NCI-H2029 (cell line): Measurements from ENCODE around the gene IRF9.

Experiments
- DNase-seq: peaks from one replicate; lab custom pipeline; 2025; lab: John Stamatoyannopoulos, UW

Gene IRF9

DNA sequence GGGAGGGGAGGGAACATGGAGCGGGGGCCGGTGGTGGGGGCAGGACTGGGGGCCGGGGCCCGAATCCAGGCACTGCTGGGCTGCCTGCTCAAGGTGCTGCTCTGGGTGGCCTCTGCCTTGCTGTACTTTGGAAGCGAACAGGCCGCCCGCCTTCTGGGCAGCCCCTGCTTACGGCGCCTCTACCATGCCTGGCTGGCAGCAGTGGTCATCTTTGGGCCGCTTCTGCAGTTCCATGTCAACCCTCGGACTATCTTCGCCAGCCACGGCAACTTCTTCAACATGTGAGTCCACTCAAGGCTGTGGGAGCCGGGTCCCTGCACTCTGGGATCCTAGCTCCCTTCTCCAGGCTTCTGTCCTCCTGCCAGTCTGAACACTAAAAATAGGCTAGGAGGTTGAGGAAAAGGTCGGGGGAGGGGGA is 29.5 kb upstream of the IRF9 start:
- no peak for DNase-seq

DNA sequence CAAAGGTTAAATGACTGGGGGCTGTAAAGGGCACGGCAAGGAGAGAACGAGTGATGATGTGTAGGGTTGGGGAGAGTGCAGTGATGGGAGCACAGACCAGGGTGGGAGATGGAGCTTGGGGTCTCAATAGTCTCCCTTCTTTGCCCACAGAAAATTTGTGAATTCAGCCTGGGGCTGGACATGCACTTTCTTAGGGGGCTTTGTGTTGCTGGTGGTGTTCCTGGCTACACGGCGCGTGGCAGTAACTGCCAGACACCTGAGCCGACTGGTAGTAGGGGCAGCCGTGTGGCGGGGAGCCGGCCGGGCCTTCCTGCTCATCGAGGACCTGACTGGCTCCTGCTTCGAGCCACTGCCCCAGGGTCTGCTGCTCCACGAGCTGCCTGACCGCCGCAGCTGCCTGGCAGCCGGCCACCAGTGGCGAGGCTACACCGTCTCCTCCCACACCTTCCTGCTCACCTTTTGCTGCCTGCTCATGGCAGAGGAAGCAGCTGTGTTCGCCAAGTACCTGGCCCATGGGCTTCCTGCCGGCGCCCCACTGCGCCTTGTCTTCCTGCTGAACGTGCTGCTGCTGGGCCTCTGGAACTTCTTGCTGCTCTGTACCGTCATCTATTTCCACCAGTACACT is 28.9 kb upstream of the IRF9 start:
- peak; percentile 90 for DNase-seq

DNA sequence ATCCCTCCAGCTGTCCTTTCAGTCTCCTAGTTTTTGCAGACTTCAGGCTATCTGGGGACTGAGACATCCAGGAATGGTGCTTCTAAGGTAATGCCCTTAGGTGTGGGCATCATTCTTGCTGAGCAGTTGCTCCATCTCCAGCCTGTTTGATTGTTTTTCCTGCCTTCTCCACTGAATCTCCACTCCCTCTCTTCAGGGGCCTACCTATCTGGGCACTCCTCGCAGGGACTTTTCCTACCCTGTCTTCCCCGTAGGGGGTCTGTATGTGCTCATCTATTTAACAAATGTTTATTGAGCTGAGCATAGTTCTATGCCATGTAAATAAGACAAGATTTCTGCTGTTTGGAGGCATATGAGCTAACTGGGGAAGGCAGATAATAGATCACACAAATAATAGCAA is 28.1 kb upstream of the IRF9 start:
- DNase-seq = no peak

DNA sequence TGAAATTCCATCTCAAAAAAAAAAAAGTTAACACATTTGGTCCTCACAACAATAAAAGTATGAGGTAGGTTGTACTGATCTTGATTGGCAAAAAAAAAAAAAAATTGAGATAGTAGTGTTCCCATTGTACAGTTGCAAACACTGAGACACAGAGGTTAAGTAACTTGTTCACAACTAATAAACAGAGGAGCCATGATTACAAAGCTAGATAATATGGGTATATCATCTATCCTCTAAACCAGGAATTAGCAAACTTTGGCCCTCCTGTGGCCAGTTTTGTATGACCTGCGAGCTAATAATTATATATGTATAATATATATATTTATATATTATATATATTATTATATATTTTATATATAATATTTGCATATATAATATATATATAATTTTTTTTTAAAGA is 27.3 kb upstream of the IRF9 start:
- DNase-seq = no peak

DNA sequence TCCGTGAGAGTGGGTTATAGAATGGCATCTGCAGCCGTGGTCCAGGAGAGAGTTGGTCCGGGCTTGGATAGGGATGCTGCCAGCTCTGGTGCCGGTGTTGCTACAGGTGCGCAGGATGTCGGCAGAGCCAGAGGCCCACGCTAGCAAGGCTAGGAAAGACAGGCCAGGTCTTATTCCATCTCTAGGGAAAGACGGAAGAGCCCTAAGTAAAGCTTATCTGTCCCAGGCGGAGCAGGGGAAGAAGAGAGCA is 25.6 kb upstream of the IRF9 start:
- DNase-seq = no peak

DNA sequence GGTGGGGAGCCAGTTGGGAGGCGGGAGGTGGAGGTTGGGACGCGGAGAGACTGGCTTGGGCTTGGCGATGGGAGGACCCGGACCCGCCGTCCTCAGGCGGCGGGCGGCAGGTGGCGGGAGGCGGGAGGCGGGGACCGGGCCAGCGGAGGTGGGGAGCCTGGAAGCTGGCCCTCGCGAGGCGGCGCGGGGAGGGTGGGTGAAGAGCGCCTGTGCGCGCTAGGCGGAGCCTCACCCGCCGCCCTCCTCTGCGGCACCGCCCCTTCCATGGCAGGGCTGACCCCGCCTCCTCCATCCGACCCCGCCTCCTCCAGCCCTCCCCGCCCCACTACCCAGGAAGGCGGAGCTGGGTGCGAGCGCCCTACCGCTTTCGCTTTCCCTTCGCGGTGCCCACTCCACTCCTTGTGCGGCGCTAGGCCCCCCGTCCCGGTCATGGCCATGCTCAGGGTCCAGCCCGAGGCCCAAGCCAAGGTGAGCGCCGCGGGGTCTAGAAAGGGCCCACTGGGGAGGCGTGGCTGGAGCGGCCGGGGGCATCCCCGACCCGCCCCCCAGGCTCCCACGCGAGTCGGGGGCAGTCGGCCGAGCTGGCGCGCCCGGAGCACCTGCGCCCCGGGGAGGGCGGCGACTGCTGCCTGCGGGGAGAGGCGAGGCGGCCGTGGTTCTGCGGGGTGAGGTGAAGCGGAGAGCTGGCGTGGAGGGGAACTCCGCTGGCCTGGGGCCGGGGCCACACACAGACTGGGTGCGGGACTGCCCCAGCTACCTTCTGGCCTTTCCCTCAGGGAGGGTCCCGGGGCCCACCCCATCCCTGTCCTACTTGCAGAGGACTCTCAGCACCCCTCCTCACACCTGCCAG is 25.0 kb upstream of the IRF9 start, which contains the start of gene PSME1:
PSME1 (plus strand) TSS at position 361 of the 850 bp plus-strand sequence; CDS start at position 430, 69 bp downstream.
- DNase-seq = peak; percentile 84

DNA sequence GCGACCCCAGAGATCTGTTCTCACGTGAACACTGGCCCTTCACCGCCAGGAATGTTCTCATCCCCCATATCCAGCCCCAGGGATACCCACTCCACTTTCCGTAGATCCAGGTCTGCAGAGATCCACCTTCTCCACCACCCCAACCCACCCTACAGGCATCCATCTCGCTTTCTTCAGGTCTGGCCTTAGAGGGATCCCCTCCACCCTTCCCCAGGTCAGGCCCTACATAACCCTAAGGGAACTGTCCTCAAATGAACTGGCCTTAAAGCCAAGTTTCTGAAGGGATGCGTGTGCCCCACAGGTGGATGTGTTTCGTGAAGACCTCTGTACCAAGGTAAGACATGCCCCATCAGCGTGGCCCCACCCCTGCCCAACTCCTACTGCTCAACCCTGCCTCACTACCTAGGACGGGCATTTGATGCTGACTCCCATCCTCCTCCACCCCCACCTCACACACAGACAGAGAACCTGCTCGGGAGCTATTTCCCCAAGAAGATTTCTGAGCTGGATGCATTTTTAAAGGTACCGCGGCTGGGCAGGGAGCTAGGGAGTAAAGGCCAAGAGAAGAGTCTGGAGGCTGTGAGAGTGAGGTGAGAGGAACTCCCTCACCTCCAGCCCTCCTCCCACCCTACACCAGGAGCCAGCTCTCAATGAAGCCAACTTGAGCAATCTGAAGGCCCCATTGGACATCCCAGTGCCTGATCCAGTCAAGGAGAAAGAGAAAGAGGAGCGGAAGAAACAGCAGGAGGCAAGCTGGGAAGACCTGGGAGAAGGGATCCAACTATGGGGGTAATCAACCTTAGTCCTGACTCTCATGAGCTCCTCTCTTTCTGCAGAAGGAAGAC is 24.2 kb upstream of the IRF9 start:
- DNase-seq = no peak

DNA sequence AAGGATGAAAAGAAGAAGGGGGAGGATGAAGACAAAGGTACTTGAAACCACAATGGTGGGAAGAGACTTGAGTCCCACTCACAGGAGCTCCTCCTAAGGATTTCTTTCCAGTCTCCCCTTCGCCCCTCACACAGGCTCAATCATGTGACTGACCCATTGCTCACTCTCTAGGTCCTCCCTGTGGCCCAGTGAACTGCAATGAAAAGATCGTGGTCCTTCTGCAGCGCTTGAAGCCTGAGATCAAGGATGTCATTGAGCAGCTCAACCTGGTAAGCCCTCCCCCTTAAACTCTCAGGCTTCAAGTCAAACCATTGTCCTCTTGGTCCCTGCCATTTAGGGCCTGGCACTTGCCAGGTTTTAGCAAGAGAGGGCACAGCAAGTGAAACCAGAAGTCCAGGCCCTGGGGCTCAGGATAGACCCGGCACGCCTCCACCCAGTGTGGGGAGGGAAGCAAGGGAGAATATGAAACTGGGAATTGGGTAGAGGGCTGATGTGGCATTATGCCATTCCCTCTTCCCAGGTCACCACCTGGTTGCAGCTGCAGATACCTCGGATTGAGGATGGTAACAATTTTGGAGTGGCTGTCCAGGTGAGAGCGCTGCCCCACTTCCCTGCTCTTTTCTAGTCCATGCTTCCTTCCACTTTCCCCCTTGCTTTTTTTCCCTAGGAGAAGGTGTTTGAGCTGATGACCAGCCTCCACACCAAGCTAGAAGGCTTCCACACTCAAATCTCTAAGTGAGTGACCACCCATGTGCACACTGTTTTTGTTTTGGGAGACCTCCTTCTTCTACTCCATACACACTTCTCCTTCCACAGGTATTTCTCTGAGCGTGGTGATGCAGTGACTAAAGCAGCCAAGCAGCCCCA is 23.3 kb upstream of the IRF9 start:
- no peak for DNase-seq

DNA sequence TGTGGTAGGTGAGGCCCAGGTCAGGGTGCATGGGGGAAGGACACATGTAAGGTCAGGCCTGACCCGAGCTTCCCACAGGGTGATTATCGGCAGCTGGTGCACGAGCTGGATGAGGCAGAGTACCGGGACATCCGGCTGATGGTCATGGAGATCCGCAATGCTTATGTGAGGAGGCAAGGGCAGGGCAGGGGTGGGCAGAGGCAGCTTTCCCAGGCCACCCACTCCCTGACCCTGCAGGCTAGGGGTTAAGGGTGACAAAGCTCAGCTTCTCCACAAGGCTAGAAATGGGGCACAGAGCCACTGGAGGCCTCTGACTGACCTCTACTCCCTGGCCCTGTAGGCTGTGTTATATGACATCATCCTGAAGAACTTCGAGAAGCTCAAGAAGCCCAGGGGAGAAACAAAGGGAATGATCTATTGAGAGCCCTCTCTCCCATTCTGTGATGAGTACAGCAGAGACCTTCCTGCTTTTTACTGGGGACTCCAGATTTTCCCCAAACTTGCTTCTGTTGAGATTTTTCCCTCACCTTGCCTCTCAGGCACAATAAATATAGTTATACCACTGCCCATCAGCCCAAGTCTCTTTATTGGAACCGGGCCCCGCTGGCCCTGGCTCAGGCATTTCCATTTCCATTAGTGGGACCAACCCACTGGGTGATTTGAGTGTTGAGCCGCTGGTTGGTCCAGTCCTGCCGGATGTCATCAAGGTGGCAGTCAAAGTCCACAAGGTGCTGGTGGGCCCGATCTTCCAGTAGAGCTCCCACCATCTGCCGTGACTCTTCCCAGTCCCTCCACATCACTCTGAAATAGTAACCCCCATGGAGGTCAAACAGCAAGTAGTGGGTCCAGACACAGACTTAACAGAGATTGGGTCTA is 22.4 kb upstream of the IRF9 start:
- no peak for DNase-seq

DNA sequence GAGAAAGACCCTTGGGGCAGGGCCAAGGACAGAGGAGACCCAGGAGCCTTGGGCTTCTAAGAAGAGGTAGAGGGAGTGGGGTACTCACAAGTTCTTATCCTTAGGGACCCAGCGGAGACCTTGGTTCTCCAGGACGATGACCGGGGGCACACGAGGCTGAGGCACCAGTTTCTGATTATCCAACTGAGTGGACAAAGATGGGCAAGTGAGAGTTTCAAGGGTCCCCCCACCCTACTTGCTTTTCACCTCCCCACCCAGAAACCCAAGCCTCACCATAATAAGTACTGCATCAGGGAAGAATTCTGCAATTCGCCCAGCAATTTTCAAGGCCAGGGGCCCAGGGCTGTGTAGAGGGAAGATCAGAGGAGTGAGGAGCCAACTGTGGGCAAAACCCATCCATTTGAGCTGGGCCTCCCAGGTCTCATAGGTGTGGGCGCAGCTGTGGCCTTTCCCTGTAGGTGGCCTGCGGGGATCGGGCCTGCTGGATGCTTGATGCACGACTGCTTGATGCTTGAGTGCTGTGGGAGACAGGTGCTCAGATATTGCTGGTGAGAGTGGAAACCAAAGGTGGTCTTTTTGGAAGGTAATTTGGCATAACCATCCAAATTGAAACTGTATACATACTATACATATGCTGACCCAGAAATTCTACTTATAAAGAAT is 21.7 kb upstream of the IRF9 start:
- no peak for DNase-seq

DNA sequence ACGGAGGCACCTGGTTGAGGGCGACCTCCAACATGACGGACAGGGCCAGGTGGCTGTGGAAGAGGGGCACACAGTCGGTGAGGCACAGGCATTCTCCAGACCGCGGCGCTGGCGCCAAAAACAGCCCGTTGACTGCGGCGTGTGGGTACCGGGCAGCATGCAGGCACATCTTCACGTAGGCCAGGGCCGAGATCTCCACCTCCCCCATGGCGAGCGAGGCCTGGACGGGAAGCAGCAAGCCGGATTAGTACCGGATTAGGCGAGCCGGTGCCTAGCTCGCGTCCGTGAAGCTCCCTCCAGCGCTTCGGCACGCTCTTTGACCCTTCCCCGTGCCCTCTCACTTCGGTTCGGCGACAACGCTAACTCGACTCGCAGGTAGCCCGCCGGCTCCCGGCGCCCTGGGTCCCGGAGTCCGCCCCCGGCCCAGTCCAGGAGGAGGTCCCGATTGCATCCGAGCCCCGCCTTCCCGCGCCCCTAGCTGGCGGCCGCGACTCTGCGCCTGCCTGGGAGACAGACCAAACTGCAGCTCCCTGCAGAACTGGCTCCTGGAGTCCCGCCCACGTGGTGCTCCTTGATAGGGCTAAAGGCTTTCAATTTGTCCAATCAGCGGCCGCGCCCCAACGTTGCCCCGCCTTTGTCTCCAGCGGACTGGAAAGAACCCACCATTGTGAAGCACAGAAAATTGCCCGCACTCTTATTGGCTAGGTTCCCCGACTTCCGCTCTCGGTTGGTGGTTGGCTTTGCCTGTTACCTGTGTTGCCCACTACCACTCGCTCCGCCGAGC is 19.8 kb upstream of the IRF9 start, which contains the start of gene EMC9:
EMC9 (minus strand) TSS at position 495 of the 784 bp plus-strand sequence; CDS start at position 208, 287 bp downstream.
- peak; percentile 99 for DNase-seq

DNA sequence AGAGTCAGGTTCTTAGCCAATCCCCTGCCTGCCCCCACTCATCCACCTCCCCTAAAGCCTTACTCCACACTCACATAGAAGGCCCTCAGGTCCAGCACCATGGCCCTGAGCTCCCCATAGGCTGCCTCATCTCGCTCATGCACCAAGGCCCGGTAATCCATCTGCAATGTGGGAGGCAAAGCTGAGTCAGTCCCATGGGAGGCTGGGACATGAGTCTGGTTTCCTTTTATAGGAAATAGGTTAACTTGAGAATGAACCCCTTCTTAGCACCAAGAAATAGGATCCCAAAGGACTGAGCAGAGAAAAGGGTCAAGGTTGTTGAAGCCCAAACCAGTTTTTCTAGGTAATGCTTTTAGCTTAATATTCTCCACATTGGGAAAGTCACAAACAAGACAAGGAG is 17.6 kb upstream of the IRF9 start:
- DNase-seq = no peak

DNA sequence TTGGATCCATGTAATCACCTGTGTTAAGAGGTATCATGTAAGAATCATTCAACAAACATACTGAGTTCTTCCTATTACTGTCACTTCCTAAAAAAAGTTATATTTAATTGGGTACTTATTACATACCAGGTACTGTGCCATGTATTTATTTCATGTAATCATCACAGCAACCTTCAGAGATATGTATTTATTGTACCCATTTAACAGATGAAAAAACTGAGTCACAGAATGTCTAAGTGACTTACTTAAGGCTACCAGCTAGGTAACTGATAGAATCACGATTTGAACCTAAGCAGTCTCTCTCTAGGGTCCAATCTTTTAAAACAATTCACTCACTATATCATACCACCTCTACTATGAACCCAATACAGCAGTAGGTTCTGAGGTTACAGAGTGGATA is 16.6 kb upstream of the IRF9 start:
- no peak for DNase-seq

DNA sequence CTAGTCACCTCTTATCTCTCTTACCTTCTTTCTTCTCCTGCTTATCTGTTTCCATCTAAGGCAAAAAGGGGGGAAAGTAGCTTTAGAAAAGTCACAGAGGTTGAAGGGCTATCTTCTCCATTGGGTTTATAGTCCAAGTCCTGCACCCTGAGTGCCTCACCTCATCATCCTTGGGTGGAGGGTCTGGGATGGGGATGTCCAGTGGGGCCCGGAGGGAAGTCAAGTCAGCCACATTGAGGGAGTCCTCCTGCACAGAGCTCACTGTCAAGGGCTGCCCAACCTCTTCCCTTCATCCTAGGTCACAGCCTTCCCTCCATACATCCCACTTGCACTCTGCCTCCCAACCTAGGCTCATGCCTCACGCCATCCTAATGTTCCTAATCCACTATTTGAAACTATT is 15.8 kb upstream of the IRF9 start:
- DNase-seq = no peak

DNA sequence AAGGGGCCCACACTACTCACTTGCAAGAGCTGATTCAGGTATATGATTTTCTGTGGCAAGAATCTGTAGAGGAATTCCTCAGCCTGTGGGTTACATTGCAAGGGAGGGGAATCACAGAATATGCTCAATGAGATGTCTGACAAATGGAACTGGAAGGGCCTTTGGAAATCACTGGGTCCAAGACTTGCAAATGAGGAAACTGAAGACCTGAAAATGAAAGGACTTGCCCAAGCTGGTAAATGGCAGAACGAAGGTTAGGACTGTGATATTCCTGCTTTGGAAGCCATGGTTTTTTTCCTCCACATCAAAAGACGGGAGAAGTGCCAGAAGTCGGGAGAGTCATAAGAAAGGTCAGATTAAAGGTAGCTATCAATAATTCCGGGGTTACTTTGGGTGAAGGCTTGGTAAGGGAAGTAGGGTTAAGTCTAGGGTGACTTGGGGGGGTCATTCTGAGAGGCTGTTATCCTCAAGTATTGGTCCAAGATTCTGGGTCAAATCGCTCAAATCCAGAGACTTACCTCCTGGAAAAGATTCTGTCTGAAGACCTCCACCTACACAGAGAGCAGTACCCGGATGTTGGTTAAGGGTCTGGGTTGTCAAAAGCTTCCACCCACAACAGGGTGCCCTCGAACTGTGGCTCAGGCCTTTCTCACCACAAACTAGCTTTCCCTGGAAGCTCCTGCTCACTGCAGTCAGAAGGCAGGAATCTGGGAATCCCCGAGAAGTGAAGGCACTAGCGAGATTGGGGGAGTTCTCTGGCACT is 15.2 kb upstream of the IRF9 start:
- no peak for DNase-seq

DNA sequence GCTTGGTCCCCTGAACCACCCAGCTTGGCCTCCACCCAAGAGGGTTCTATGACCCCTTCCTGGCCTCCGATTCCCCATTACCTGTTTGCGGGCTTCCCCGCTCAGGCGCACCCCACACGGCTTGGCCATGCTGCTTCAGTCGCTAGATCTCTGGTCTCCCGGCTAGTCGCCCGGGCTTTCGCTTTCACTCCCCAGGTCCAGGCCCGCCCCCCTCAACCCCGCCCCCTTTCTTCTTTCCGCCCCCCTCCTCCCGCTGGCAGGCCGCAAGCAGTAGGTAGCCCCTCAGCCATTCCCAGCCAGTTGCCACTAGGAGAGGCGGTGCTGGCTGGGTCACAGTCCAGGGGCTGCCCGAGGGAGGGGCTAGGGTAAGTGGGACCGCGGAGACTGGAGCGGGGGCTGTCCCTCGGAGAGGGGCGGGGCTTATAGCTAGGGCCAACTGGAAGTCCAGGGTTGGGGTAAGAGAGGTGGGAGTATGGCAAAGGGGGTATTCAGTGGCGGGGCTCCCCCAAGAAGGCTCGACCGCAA is 14.6 kb upstream of the IRF9 start, which contains the start of gene PSME2:
PSME2 (minus strand) TSS at position 158 of the 525 bp plus-strand sequence; CDS start at position 129, 29 bp downstream.
- peak; percentile 97 for DNase-seq

DNA sequence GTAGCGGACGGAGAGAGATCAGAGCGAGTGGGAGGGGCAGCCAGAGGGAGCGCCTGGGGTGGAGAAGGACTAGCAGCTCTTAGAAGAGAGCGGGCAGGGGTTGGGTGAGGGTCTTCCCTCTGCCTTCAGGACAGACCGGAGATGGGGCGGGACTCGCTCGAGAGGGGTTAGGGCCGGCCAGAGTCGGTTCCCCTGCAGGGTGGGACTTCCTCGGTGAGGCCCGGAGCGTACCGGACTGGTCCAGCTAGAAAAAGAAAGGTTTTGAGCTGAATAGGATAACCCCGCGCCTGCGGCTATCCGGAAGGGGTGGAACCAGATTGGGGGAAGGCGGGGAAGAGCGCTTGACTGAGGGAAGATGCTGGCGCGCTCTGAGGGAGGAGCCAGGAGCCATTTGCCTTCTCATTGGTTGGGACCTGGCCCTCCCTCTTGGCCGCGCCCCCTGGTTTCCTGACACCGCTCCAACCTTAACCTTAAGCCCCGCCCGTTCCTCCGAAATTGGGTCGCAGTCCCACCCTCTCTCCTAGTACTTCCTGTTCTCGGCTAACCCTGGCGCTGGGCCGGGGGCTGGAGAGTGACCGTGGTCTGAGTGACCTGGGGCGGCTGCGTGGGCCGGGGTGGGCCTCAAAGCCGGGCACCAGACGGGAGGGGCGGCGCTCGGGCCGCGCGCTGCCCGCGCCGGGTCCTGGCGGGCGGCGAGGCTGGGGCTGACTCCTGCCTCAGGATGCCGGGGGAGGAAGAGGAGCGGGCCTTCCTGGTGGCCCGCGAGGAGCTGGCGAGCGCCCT is 13.9 kb upstream of the IRF9 start, which contains the start of gene RNF31:
RNF31 (plus strand) TSS at position 521 of the 783 bp plus-strand sequence; CDS start at position 722, 201 bp downstream.
- peak; percentile 98 for DNase-seq
